ENCODE measurements around the gene TLE5. TPM values are rescaled to one million over a fixed set of nuclear protein-coding genes. Genes with fewer than 3 reads are reported as not detected.
"Not testable (repeated sequence)": the region's sequence is repeated elsewhere in the genome, so short reads cannot be mapped to it uniquely, and the experiment has no call there.

The TLE5 gene
- total RNA-seq, 1 donor from 2014 or later = 302 TPM

DNA sequence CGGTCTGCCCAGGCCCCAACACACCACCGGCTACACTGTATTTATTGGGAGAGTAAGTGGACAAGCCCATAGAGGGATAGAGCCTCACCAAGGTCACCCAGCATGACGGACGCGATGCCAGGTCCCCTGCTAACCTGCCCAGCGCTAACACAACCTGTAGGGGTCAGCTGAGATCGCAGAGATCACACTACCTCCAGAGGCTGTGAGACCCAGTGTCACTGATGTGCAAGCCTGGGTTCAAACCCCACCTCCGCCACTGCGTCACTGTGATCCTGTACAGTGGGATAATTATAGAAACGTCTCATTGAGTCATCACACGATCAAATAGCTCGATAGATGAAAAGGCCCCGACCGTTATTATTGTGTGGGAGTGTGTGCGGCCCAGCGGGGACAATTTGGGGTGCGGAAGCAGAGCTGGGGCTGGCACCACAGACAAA is 22.6 kb downstream of the TLE5 start:
- TF ChIP-seq, protein P1, sequence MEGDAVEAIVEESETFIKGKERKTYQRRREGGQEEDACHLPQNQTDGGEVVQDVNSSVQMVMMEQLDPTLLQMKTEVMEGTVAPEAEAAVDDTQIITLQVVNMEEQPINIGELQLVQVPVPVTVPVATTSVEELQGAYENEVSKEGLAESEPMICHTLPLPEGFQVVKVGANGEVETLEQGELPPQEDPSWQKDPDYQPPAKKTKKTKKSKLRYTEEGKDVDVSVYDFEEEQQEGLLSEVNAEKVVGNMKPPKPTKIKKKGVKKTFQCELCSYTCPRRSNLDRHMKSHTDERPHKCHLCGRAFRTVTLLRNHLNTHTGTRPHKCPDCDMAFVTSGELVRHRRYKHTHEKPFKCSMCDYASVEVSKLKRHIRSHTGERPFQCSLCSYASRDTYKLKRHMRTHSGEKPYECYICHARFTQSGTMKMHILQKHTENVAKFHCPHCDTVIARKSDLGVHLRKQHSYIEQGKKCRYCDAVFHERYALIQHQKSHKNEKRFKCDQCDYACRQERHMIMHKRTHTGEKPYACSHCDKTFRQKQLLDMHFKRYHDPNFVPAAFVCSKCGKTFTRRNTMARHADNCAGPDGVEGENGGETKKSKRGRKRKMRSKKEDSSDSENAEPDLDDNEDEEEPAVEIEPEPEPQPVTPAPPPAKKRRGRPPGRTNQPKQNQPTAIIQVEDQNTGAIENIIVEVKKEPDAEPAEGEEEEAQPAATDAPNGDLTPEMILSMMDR (conservative IDR thresholded peaks at IDR 0.05) = no peak
- Mint-ChIP-seq H3K9me3 (no peaks in the 10 kb centered on the region), H3K27ac (peak overlapping the region; percentile 54), H3K27me3 (peaks cover 7% of the 10 kb centered on the region), H3K4me1 (ENCODE audit: unreplicated experiment) (peaks cover 33% of the 10 kb centered on the region), H3K4me3 (no peak overlapping the region), H3K36me3 (no peaks in the 10 kb centered on the region)
- no peak for DNase-seq (ENCODE audit: extremely low spot score, unreplicated experiment)

DNA sequence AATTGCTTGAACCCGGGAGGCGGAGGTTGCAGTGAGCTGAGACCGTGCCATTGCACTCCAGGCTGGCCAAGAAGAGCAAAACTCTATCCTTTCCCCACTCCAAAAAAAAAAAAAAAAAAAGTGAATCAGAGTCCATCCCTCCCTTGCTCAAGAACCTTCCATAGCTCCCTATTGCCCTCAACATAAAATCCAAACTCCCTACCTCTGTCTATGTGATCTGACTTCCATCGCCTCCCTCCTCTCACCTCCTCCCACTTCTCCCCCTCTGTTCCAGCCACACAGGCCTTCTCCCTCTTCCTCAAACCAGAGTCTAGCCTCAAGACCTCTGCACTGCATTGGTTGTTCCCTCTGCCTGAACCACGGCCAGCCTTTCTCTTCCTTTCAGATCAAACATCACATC is 23.2 kb downstream of the TLE5 start:
- no peak for DNase-seq (ENCODE audit: extremely low spot score, unreplicated experiment)
- no peak overlapping the region for H3K4me3 Mint-ChIP-seq
- TF ChIP-seq, protein P1 (conservative IDR thresholded peaks at IDR 0.05) = no peak
- no peaks in the 10 kb centered on the region for H3K36me3 Mint-ChIP-seq
- H3K27me3 Mint-ChIP-seq = peaks cover 12% of the 10 kb centered on the region
- peak overlapping the region; percentile 54 for H3K27ac Mint-ChIP-seq
- peaks cover 36% of the 10 kb centered on the region for H3K4me1 Mint-ChIP-seq (ENCODE audit: unreplicated experiment)
- H3K9me3 Mint-ChIP-seq = no peaks in the 10 kb centered on the region

DNA sequence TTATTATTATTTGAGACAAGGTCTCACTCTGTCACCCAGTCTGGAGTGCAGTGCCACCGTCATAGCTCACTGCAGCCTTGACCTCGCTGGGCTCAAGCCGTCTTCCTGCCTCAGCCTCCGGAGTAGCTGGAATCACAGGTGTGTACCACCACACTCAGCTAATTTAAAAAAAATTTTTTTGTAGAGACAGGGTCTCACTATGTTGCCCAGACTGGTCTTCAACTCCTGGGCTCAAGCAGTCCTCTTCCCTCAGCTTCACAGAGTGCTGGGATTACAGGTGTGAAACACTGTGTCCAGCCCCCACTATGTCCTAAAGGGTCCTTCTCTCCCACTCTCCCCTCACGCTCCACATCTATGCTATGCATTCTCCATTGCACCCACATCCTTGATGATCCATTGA is 24.1 kb downstream of the TLE5 start:
- TF ChIP-seq, protein P1 (conservative IDR thresholded peaks at IDR 0.05) = no peak
- no peak overlapping the region for H3K27ac Mint-ChIP-seq
- H3K9me3 Mint-ChIP-seq = no peaks in the 10 kb centered on the region
- H3K4me3 Mint-ChIP-seq = peak overlapping the region; percentile 32
- peaks cover 16% of the 10 kb centered on the region for H3K27me3 Mint-ChIP-seq
- H3K4me1 Mint-ChIP-seq (ENCODE audit: unreplicated experiment) = peaks cover 43% of the 10 kb centered on the region
- DNase-seq (ENCODE audit: extremely low spot score, unreplicated experiment) = no peak
- H3K36me3 Mint-ChIP-seq = no peaks in the 10 kb centered on the region

DNA sequence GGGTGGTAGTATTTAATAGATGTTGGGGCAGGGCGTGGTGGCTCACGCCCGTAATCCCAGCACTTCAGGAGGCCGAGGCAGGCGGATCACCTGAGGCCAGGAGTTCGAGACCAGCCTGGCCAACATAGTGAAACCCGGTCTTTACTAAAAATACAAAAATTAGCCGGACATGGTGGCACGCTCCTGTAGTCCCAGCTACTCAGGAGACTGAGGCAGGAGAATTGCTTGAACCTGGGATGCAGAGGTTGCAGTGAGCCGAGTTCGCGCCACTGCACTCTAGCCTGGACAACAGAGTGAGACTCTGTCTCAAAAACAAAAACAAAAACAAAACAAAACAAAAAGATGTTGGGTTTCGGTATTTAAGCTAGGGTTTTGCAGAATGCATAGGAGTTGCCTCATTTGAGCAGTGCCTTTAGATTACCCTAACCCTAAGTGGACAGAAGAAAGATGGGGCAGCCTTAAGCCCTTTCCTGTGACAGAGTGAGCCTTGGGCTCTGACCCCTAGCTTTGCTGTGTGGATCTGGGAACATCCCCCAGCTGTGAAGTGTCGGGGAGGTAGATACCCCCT is 25.2 kb downstream of the TLE5 start:
- not testable (repeated sequence) for H3K36me3 Mint-ChIP-seq; H3K9me3 Mint-ChIP-seq; DNase-seq (ENCODE audit: extremely low spot score, unreplicated experiment)
- Mint-ChIP-seq H3K4me1 (ENCODE audit: unreplicated experiment) (peaks cover 37% of the 10 kb centered on the region), H3K4me3 (peak overlapping the region; percentile 93), H3K27me3 (peaks cover 22% of the 10 kb centered on the region), H3K27ac (peak overlapping the region; percentile 96)

DNA sequence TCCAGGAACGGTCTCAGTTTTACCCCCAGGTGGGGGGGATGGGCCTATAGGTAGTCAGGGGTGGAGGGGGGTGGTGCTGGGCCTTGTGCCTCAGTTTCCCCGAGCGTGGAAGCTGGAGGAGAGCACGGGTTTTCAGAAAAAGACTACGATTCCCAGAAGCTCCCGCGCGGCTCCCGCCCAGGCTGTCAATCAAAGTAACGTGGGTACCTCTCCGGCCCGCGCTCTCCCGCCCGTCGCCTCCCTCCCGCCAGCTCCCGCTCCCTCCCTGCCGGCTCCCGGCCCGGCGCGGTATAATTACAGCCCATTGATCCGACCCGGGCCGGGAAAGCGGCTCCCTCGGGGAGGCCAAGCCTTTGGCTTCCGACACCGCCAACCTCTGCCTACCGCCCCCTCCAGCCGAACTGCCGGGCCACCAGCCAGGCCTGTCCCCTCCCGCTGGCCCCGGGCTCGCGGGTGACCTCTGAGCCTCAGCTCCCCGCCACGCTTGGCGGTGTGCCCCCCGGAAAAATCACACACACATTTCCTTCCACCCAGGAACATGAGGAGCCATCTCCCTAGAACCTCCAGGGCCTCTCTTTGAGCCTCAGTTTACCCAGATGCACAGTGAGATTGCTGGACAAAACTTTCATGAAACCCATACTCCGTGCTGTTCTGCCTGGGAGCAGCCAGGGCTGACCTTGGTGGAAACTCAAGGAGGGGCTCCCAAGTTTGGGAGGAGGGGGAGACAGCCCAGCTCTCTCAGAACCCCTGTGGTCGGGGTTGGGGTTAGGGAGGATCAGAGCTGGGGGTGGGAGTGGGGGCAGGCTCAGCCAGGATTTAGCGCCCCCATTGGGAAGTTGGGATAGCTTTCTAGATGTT is 25.9 kb downstream of the TLE5 start:
- peaks cover 35% of the 10 kb centered on the region for H3K4me1 Mint-ChIP-seq (ENCODE audit: unreplicated experiment)
- H3K36me3 Mint-ChIP-seq = no peaks in the 10 kb centered on the region
- no peaks in the 10 kb centered on the region for H3K9me3 Mint-ChIP-seq
- peak overlapping the region; percentile 96 for H3K27ac Mint-ChIP-seq
- peak overlapping the region; percentile 93 for H3K4me3 Mint-ChIP-seq
- DNase-seq (ENCODE audit: extremely low spot score, unreplicated experiment) = peak; percentile 95
- H3K27me3 Mint-ChIP-seq = peaks cover 28% of the 10 kb centered on the region
- TF ChIP-seq, protein P1 (conservative IDR thresholded peaks at IDR 0.05) = no peak

DNA sequence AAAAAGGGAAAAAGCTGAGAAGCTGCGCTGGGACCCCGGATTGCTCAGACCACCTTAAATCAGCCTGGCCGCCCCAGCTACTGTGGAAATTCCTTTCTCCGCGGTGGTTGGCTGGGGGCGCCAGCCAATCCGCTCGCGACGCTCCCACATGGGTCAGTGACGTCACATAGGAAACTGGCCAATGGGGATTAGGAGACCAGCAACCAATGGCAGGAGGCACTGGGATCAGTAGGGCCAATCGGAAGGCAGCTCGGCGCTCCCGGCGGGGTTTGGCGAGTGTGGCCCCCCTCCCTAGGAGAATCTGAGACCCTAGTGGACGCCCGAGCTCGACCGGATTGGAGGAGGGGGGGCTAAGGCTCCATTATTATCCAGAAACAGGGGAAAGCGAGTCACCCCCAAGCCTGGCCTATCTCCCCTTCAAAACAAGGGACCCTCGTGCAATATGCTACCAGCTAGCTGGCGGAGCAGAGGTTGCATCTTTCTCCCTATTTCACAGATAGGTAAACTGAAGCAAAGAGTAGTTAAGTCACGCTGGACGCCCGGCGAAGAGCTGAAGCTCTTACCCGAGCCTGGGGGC is 26.7 kb downstream of the TLE5 start:
- TF ChIP-seq, protein P1 (conservative IDR thresholded peaks at IDR 0.05) = no peak
- peak overlapping the region; percentile 96 for H3K27ac Mint-ChIP-seq
- H3K4me3 Mint-ChIP-seq = peak overlapping the region; percentile 93
- DNase-seq (ENCODE audit: extremely low spot score, unreplicated experiment) = peak; percentile 98
- peaks cover 36% of the 10 kb centered on the region for H3K4me1 Mint-ChIP-seq (ENCODE audit: unreplicated experiment)
- H3K27me3 Mint-ChIP-seq = peaks cover 34% of the 10 kb centered on the region
- no peaks in the 10 kb centered on the region for H3K9me3 Mint-ChIP-seq
- H3K36me3 Mint-ChIP-seq = no peaks in the 10 kb centered on the region

All from type B pancreatic cell (in vitro differentiated cells).